ENCODE results near the gene NRXN3. TPM values are rescaled to one million over a fixed set of nuclear protein-coding genes. Genes with fewer than 3 reads are reported as not detected.
A peak's percentile ranks its signal among the peaks of the same experiment; 100 is the strongest.

Gene NRXN3
- total RNA-seq, 1 donor from 2014 or later = under 0.01 TPM

- peak; percentile 28 to 87 for DNase-seq (ENCODE audit: low read depth in 2 of 2)
Measured at GRCh38 chr14:79278798-79279644, 1108.8 kb downstream of the NRXN3 start.

- no peak for DNase-seq (ENCODE audit: low read depth in 2 of 2)
Measured at GRCh38 chr14:79279645-79280597, 1109.7 kb downstream of the NRXN3 start.

- DNase-seq (ENCODE audit: low read depth in 2 of 2) = no peak
Measured at GRCh38 chr14:79281244-79282152, 1111.3 kb downstream of the NRXN3 start.

- no peak for DNase-seq (ENCODE audit: low read depth in 2 of 2)
Measured at GRCh38 chr14:79284621-79285020, 1114.4 kb downstream of the NRXN3 start.

- DNase-seq (ENCODE audit: low read depth in 2 of 2) = no peak
Measured at GRCh38 chr14:79285263-79285662, 1115.1 kb downstream of the NRXN3 start.

- no peak for DNase-seq (ENCODE audit: low read depth in 2 of 2)
Measured at GRCh38 chr14:79287976-79288375, 1117.8 kb downstream of the NRXN3 start.

- no peak for DNase-seq (ENCODE audit: low read depth in 2 of 2)
Measured at GRCh38 chr14:79293482-79294177, 1123.5 kb downstream of the NRXN3 start.

GRCh38 chr14:79294499-79294898 lies 1124.3 kb downstream of the NRXN3 start:
- DNase-seq (ENCODE audit: low read depth in 2 of 2) = no peak

- no peak for DNase-seq (ENCODE audit: low read depth in 2 of 2)
Measured at GRCh38 chr14:79295385-79295784, 1125.2 kb downstream of the NRXN3 start.

GRCh38 chr14:79298373-79298772 lies 1128.2 kb downstream of the NRXN3 start:
- no peak for DNase-seq (ENCODE audit: low read depth in 2 of 2)

GRCh38 chr14:79299162-79299561 lies 1129.0 kb downstream of the NRXN3 start:
- DNase-seq (ENCODE audit: low read depth in 2 of 2) = no peak

GRCh38 chr14:79304279-79304678 lies 1134.1 kb downstream of the NRXN3 start:
- DNase-seq (ENCODE audit: low read depth in 2 of 2) = no peak

GRCh38 chr14:79306546-79306945 lies 1136.4 kb downstream of the NRXN3 start:
- DNase-seq (ENCODE audit: low read depth in 2 of 2) = no peak

GRCh38 chr14:79318371-79318770 lies 1148.2 kb downstream of the NRXN3 start:
- DNase-seq (ENCODE audit: low read depth in 2 of 2) = no peak

GRCh38 chr14:79320561-79320960 lies 1150.4 kb downstream of the NRXN3 start:
- DNase-seq (ENCODE audit: low read depth in 2 of 2) = no peak

- DNase-seq (ENCODE audit: low read depth in 2 of 2) = no peak
Measured at GRCh38 chr14:79321070-79321469, 1150.9 kb downstream of the NRXN3 start.

GRCh38 chr14:79325071-79325470 lies 1154.9 kb downstream of the NRXN3 start:
- no peak for DNase-seq (ENCODE audit: low read depth in 2 of 2)

GRCh38 chr14:79325557-79325956 lies 1155.4 kb downstream of the NRXN3 start:
- no peak for DNase-seq (ENCODE audit: low read depth in 2 of 2)

GRCh38 chr14:79328863-79329262 lies 1158.7 kb downstream of the NRXN3 start:
- peak in 1 of 2 donors; percentile 2 for DNase-seq (ENCODE audit: low read depth in 2 of 2)

GRCh38 chr14:79331830-79332229 lies 1161.7 kb downstream of the NRXN3 start:
- no peak for DNase-seq (ENCODE audit: low read depth in 2 of 2)

Measured in dermis microvascular lymphatic vessel endothelial cell (primary cell).